Measurements from ENCODE around the gene PLEKHG5. TPM values are rescaled to one million over a fixed set of nuclear protein-coding genes. Genes with fewer than 3 reads are reported as not detected.

Gene PLEKHG5
- total RNA-seq, 6 donors from 2014 or later, result 5.0 to 31.4 (median 12.6) TPM

DNA sequence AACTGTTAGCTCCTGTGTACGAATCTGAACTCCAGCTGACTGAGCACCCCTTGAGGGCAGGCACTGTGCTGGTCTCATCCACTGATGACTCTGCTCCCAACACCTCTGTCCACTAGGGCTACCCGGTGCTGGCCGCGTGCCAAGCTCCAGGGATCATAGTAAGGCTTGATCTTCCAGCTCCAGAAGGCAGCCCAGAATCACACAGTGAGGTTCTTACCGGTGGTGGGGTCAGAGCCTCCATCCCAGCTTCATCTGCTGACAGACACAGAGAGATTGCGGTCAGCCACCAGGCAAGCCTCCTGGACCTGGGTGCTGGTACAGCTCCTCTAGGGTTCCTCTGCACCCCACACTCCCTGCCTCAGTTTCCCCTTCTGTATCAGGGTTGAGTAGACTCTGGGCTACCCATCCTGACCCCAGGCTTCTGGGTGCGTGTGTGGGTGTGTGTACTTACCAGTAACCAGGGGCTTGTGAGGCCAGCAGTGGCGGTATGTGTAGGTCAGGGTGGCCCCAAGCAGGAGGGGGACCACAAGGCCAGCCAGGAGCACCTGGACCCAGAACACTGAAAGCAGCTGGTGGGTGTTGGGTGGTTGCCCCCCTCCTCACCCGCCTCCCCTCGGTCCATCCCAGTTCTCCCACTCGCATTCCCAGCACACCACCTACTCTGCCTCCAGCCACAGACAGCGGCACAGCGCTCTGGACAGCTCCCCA is 28.9 kb downstream of the PLEKHG5 start:
- Histone ChIP-seq H3K9me3 (no peaks in the 10 kb centered on the region), H3K4me3 (no peak overlapping the region), H3K27me3 (peaks cover 0 to 9% (median 3%) of the 10 kb centered on the region in 4 donors), H3K27ac (no peak overlapping the region), H3K4me1 (peaks cover 8 to 31% (median 17%) of the 10 kb centered on the region in 4 donors), H3K36me3 (peaks cover 0 to 13% (median 0%) of the 10 kb centered on the region in 4 donors)
- DNase-seq (no peak), ATAC-seq (ENCODE audit: low FRiP score in 2 of 2) (no peak)
- WGBS, 2 donors, result 83 to 94% methylated on average over 9 to 13 of the region's 13 CpGs
- TF ChIP-seq POLR2AphosphoS5 (IDR thresholded peaks at IDR 0.05) (no peak), EP300 (IDR thresholded peaks at IDR 0.05) (no peak), POLR2A (IDR thresholded peaks at IDR 0.05) (no peak)
- TF ChIP-seq, protein P1, sequence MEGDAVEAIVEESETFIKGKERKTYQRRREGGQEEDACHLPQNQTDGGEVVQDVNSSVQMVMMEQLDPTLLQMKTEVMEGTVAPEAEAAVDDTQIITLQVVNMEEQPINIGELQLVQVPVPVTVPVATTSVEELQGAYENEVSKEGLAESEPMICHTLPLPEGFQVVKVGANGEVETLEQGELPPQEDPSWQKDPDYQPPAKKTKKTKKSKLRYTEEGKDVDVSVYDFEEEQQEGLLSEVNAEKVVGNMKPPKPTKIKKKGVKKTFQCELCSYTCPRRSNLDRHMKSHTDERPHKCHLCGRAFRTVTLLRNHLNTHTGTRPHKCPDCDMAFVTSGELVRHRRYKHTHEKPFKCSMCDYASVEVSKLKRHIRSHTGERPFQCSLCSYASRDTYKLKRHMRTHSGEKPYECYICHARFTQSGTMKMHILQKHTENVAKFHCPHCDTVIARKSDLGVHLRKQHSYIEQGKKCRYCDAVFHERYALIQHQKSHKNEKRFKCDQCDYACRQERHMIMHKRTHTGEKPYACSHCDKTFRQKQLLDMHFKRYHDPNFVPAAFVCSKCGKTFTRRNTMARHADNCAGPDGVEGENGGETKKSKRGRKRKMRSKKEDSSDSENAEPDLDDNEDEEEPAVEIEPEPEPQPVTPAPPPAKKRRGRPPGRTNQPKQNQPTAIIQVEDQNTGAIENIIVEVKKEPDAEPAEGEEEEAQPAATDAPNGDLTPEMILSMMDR (IDR thresholded peaks at IDR 0.05), result no peak

DNA sequence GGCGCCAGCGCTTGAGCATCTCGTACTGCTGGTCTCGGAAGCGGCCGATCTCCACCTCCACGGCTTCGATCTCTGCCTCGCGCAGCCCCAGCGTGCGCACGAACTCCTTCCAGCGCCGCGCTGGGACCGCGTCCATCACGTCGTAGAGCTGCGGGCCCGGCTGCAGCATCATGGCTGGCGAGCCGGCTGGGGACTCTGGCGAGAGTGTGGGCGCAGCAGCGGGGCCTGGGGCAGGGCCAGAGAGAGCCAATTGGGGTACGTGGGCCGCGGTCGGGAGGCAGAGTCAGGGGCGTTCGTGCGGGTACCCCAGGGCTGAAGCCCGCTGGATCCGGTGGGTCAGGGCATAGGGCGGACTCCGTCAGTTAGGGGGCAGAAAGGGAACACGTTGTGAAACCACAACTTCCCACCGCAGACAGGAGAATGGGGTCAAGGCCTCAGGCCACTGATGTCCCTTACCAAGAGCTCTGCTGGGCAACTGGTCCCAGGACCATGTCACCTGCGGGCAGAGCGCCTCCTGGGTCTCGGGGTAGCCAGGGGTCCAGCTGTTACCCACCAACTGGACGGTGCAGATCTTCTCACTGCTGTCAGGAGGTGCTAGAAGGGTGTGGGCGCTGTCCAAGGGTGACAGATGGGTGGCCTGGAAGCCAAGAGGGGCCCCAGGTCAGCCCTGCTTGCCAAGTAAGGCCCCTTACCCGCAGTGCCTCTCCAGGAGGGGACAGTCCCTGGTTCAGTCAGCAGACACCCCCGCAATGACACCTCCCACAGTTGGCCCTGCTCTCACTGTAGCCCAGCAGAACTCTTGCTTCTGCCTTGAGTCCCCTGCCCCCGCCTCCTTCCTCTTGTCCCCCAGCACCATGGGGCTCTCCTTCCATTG is 29.7 kb downstream of the PLEKHG5 start:
- no peaks in the 10 kb centered on the region for H3K9me3 ChIP-seq
- no peak for DNase-seq
- H3K27ac ChIP-seq, result no peak overlapping the region
- peaks cover 0 to 13% (median 0%) of the 10 kb centered on the region in 4 donors for H3K36me3 ChIP-seq
- 95 to 96% methylated on average over 45 to 48 of the region's 48 CpGs for WGBS, 2 donors
- H3K4me3 ChIP-seq, result peak overlapping the region in 2 of 4 donors; percentile 35 to 40
- peaks cover 0 to 9% (median 3%) of the 10 kb centered on the region in 4 donors for H3K27me3 ChIP-seq
- peaks cover 8 to 31% (median 17%) of the 10 kb centered on the region in 4 donors for H3K4me1 ChIP-seq
- TF ChIP-seq, protein P1 (IDR thresholded peaks at IDR 0.05), result no peak
- TF ChIP-seq POLR2AphosphoS5 (IDR thresholded peaks at IDR 0.05) (no peak), EP300 (IDR thresholded peaks at IDR 0.05) (no peak), POLR2A (IDR thresholded peaks at IDR 0.05) (no peak)
- ATAC-seq (ENCODE audit: low FRiP score in 2 of 2), result no peak

DNA sequence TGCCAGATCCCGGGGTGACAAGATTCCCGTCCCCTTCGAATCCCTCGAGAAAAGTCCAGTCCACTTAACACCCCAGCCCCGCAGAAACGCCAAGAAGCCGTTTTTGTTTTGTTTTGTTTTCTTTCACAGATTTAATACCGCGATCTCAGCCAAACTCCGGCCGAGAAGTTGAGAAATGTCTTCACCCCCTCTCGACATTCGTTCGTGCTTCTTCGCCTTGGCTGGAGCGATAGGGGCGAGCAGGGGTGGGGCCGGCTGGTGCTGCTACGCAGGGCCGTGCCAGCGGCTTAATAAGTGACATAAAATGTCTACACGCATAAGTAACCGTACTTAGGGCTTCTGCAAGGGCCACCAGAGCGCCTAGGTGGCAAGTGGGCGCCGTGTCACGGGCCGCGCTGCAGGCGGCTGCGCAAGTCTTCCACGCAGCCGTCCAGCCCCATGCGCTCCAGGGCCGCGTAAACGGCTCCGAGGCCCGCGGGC is 30.4 kb downstream of the PLEKHG5 start:
- DNase-seq, result no peak
- H3K36me3 ChIP-seq, result peaks cover 0 to 13% (median 0%) of the 10 kb centered on the region in 4 donors
- TF ChIP-seq POLR2AphosphoS5 (IDR thresholded peaks at IDR 0.05) (no peak), EP300 (IDR thresholded peaks at IDR 0.05) (no peak), POLR2A (IDR thresholded peaks at IDR 0.05) (no peak)
- TF ChIP-seq, protein P1 (IDR thresholded peaks at IDR 0.05), result no peak
- peaks cover 0 to 10% (median 4%) of the 10 kb centered on the region in 4 donors for H3K27me3 ChIP-seq
- 88% methylated on average over 40 of the region's 40 CpGs for WGBS, 2 donors
- ATAC-seq (ENCODE audit: low FRiP score in 2 of 2), result no peak
- no peaks in the 10 kb centered on the region for H3K9me3 ChIP-seq
- peak overlapping the region in 2 of 4 donors; percentile 7 to 60 for H3K27ac ChIP-seq
- peaks cover 8 to 25% (median 16%) of the 10 kb centered on the region in 4 donors for H3K4me1 ChIP-seq
- peak overlapping the region in 2 of 4 donors; percentile 35 to 40 for H3K4me3 ChIP-seq

DNA sequence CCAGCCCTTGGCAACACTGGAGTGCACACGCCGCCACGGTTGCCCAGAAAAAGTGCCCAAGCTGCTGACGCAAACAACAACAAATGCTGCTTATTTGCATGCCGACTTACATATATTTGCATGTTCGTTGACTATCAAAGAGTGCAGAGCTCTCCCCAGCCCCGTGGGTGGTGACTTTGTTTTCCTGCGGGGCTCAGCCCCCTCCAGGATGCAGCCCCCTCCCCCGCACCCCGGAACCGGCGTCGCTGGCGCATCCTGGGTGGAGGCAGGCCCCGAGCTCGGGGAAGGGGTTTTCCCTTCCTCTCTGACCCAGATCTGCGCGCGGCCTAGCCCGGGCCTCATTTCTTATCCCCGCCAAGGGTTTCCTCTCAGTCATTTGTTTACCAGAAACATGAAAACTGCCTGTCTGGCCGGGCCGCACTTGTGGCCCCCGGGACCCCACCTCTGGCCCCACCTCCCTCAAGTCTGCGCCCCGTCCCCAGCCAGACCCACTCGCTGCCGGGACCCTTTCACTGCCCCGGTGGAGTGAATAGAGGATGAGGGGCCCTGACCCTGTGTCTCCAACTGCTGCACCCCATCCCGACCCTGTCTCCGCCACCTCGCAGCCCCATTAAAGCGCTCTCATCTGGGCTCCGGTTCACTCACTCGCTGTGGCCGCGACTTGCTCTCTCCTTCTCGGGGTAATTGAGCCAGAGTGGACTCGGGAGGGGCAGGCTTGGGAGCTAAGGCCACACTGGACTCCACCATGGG is 31.0 kb downstream of the PLEKHG5 start:
- Histone ChIP-seq H3K27ac (peak overlapping the region in 2 of 4 donors; percentile 7 to 60), H3K4me1 (peaks cover 8 to 22% (median 15%) of the 10 kb centered on the region in 4 donors), H3K27me3 (peaks cover 0 to 13% (median 4%) of the 10 kb centered on the region in 4 donors), H3K36me3 (peaks cover 0 to 13% (median 0%) of the 10 kb centered on the region in 4 donors), H3K9me3 (no peaks in the 10 kb centered on the region), H3K4me3 (peak overlapping the region in 3 of 4 donors; percentile 14 to 40 (median 35))
- no peak for DNase-seq
- ATAC-seq (ENCODE audit: low FRiP score in 2 of 2), result peak in 1 of 2 donors; percentile 11
- TF ChIP-seq POLR2A (IDR thresholded peaks at IDR 0.05) (no peak), EP300 (IDR thresholded peaks at IDR 0.05) (no peak), POLR2AphosphoS5 (IDR thresholded peaks at IDR 0.05) (no peak)
- TF ChIP-seq, protein P1 (IDR thresholded peaks at IDR 0.05), result no peak
- 39 to 41% methylated on average over 24 to 31 of the region's 39 CpGs for WGBS, 2 donors
